Endothelial cell of umbilical vein (primary cell): ENCODE measurements around the gene PAIP2. TPM values are rescaled to one million over a fixed set of nuclear protein-coding genes. Genes with fewer than 3 reads are reported as not detected.

Source experiments
- BruUV-seq: library from RNA; stranded (reverse); fragments of 400-500 nt; replicated peaks from 2 replicates; lab custom pipeline; 2021; lab: Mats Ljungman, UMichigan
- CTCF ChIA-PET: fragments of 300-600, 350-600 bp; sonication (Branson Sonifier 250); formaldehyde crosslinking; loops from one replicate; lab custom pipeline; 2021; ENCODE audit warnings: antibody characterized with exemption, inconsistent platforms; lab: Charles Lee
- POLR2A ChIA-PET: fragments of 300-600, 350-600 bp; sonication (Branson Sonifier 250); formaldehyde crosslinking; loops from one replicate; lab custom pipeline; 2021; ENCODE audit warnings: antibody characterized with exemption, inconsistent platforms; lab: Charles Lee
- DNase-seq: peaks from one replicate; pipeline ENCODE4 v3.0.0-alpha.2; 2011; ENCODE audit warnings: low read depth, low spot score
- FAIRE-seq: peaks from 2 replicates; lab custom pipeline; 2011; peaks lifted over from hg19 to GRCh38; lab: Jason Lieb, UNC
- H2AFZ ChIP-seq: 2 replicates; pipeline ENCODE4 v1.6.0; 2012; ENCODE audit warnings: low read depth, low read length, control low read depth, inconsistent platforms
- H3K27ac ChIP-seq: 2 replicates; pipeline ENCODE4 v1.5.1; 2011; ENCODE audit warnings: low read depth, mild to moderate bottlenecking, control low read depth, low read length, moderate library complexity; ENCODE audit not compliant: insufficient read depth
- H3K27me3 ChIP-seq, 2 experiments: 2 replicates each; pipeline versions ENCODE4 v1.6.0 to v1.6.1; 2011; ENCODE audit warnings: low read length in 2 of 2, mixed read lengths in 1 of 2; ENCODE audit not compliant: control insufficient read depth in 2 of 2, insufficient read depth in 2 of 2
- H3K36me3 ChIP-seq, 2 experiments: 2 replicates in 1 of 2; 3 replicates in 1 of 2; pipeline ENCODE4 v1.5.1; 2011; ENCODE audit warnings: low read length in 2 of 2, mild to moderate bottlenecking in 1 of 2, moderate library complexity in 1 of 2; ENCODE audit not compliant: control insufficient read depth in 2 of 2, insufficient read depth in 2 of 2; ENCODE audit errors: extremely low read depth in 1 of 2
- H3K4me1 ChIP-seq: 3 replicates; pipeline ENCODE4 v1.5.1; 2011; ENCODE audit warnings: mild to moderate bottlenecking, low read length; ENCODE audit not compliant: control insufficient read depth, insufficient read depth; ENCODE audit errors: extremely low read depth
- H3K4me2 ChIP-seq: 2 replicates; pipeline ENCODE4 v1.6.1; 2011; ENCODE audit warnings: low read length, control low read depth, mixed read lengths; ENCODE audit not compliant: insufficient read depth
- H3K4me3 ChIP-seq, 3 experiments: fragments of 200-600 bp in 1 of 3; sonication (generic), shearing (Covaris generic) in 1 of 3; replicated peaks in 1 of 3; 2 replicates each; pipeline ENCODE4 v1.5.1; 2011 to 2016; ENCODE audit warnings: control low read depth in 3 of 3, low read length in 3 of 3, mild to moderate bottlenecking in 2 of 3, inconsistent platforms in 1 of 3, low read depth in 1 of 3, moderate library complexity in 1 of 3; ENCODE audit not compliant: insufficient read depth in 1 of 3
- H3K79me2 ChIP-seq: 2 replicates; pipeline ENCODE4 v1.6.0; 2012; ENCODE audit warnings: low read length, inconsistent platforms; ENCODE audit not compliant: control insufficient read depth, insufficient read depth
- H3K9ac ChIP-seq: replicated peaks from 2 replicates; pipeline ENCODE3; 2011; ENCODE audit warnings: low read length, control low read depth; ENCODE audit not compliant: insufficient read depth; ENCODE audit errors: extremely low read depth
- H3K9me1 ChIP-seq: replicated peaks from 3 replicates; pipeline ENCODE4 v1.6.0; 2011; ENCODE audit warnings: mild to moderate bottlenecking, low read length; ENCODE audit not compliant: control insufficient read depth, insufficient read depth; ENCODE audit errors: extremely low read depth
- H3K9me3 ChIP-seq: replicated peaks from 2 replicates; pipeline ENCODE4 v1.5.1; 2012; ENCODE audit warnings: low read length, inconsistent platforms; ENCODE audit not compliant: control insufficient read depth, insufficient read depth
- H4K20me1 ChIP-seq: replicated peaks from 2 replicates; pipeline ENCODE3; 2011; ENCODE audit warnings: mild to moderate bottlenecking, low read length; ENCODE audit not compliant: control insufficient read depth, insufficient read depth; ENCODE audit errors: extremely low read depth
- CTCF ChIP-seq, 2 donors: IDR thresholded peaks; 1 replicate in 1 of 2; 2 replicates in 1 of 2; pipeline ENCODE4 v1.5.1; 2011; ENCODE audit warnings: low read length in 2 of 2, mild to moderate bottlenecking in 2 of 2, moderate library complexity in 2 of 2, control low read depth in 1 of 2, inconsistent platforms in 1 of 2, low read depth in 1 of 2; ENCODE audit not compliant: insufficient read depth in 1 of 2; ENCODE audit errors: extremely low read depth in 1 of 2
- EZH2 ChIP-seq: IDR thresholded peaks from 2 replicates; pipeline ENCODE4 v1.6.1; 2012; ENCODE audit warnings: borderline replicate concordance, low read depth, mild to moderate bottlenecking, moderate library complexity, low read length, inconsistent platforms; ENCODE audit not compliant: severe bottlenecking
- FOS ChIP-seq: IDR thresholded peaks from 2 replicates; pipeline ENCODE4 v1.6.1; 2011; ENCODE audit warnings: mild to moderate bottlenecking, low read length, moderate library complexity, borderline replicate concordance; ENCODE audit not compliant: insufficient read depth
- GATA2 ChIP-seq: IDR thresholded peaks from 2 replicates; pipeline ENCODE4 v1.7.0; 2011; ENCODE audit warnings: low read depth, mild to moderate bottlenecking, moderate library complexity, mixed read lengths, low read length; ENCODE audit not compliant: insufficient read length, insufficient read depth
- JUN ChIP-seq: IDR thresholded peaks from 2 replicates; pipeline ENCODE4 v1.6.1; 2011; ENCODE audit warnings: borderline replicate concordance, low read depth; ENCODE audit not compliant: insufficient read length, insufficient read depth
- MAX ChIP-seq: IDR thresholded peaks from 2 replicates; pipeline ENCODE4 v1.6.1; 2011; ENCODE audit not compliant: insufficient read depth, insufficient read length
- MYC ChIP-seq: IDR thresholded peaks from one replicate; pipeline ENCODE4 v1.6.1; 2011; ENCODE audit warnings: mild to moderate bottlenecking, low read depth, low read length
- POLR2A ChIP-seq: IDR thresholded peaks from 2 replicates; pipeline ENCODE4 v1.6.1; 2012; ENCODE audit warnings: low read depth, mild to moderate bottlenecking, control low read depth, low read length
- POLR2AphosphoS5 ChIP-seq: IDR thresholded peaks from 2 replicates; pipeline ENCODE4 v1.6.1; 2012; ENCODE audit warnings: low read depth, mild to moderate bottlenecking, control low read depth, low read length, moderate library complexity; ENCODE audit not compliant: insufficient read depth
- dilution Hi-C: fragments of 300-500 bp; cut with MboI; formaldehyde crosslinking; loops from one replicate; pipeline ENCODE4 v1.15.0; 2019; ENCODE audit warnings: low sequenced_read_pairs; ENCODE audit not compliant: extremely low pct_ligation_motif_present
- intact Hi-C: fragments of 100-400 bp; cut with micrococcal nuclease; formaldehyde crosslinking; loops from one replicate; pipeline ENCODE4 v1.10.0; 2022
- polyA plus RNA-seq, 4 experiments: library from polyadenylated mRNA; depleted of rRNA in 3 of 4; stranded (reverse) in 3 of 4; unstranded in 1 of 4; fragments of >200 nt; gene quantifications; 2 replicates each; pipeline versions ENCODE4 v1.2.1 to v1.2.3, GENCODE V29; 2011 to 2012; ENCODE audit warnings: missing spikeins in 1 of 4
- total RNA-seq: library from RNA; stranded (reverse); gene quantifications from 2 replicates; pipeline ENCODE4 v1.2.3, GENCODE V29; 2021

PAIP2 gene
- total and polyA plus RNA-seq, 2 donors (not counting 3 experiments of a cell fraction or from before 2014, with no cell fraction given): 52.1 to 80.4 TPM

- TF ChIP-seq MAX (no peak), POLR2A (no peak), GATA2 (no peak), EZH2 (no peak), POLR2AphosphoS5 (no peak), JUN (no peak), CTCF (IDR thresholded peaks at IDR 0.05; ENCODE audit: extremely low read depth in 1 of 2, insufficient read depth in 1 of 2, low read depth in 1 of 2, low read length in 2 of 2) (no peak), MYC (no peak), FOS (no peak)
- POLR2A ChIA-PET: no interaction called here
- FAIRE-seq (no peak), DNase-seq (no peak)
- Histone ChIP-seq H3K27ac (no peak overlapping the region), H3K36me3 (peaks cover 15 to 31% of the 10 kb centered on the region in 2 experiments), H3K79me2 (peaks cover 91% of the 10 kb centered on the region), H2AFZ (no peak overlapping the region), H3K27me3 (no peaks in the 10 kb centered on the region), H3K9ac (no peak overlapping the region), H3K9me3 (no peaks in the 10 kb centered on the region), H3K4me2 (no peak overlapping the region), H3K9me1 (no peaks in the 10 kb centered on the region), H4K20me1 (peaks cover 33% of the 10 kb centered on the region), H3K4me3 (no peak overlapping the region), H3K4me1 (no peaks in the 10 kb centered on the region)
- dilution Hi-C loops: no loop called here
- intact Hi-C loops: no loop called here
- BruUV-seq: no TSS peak
- CTCF ChIA-PET: interaction anchor here (0.9 kb wide), 1 partner anchor 10 kb away, joined by 3 read pairs; no protein-coding TSS in a partner anchor
These were observed 27.4 kb upstream of the PAIP2 start for GRCh38 chr5:139314276-139314675.
